AG09319 (cell line): ENCODE measurements around the gene LSAMP.

Experiments
- DNase-seq: peaks from one replicate; pipeline ENCODE4 v3.0.0-alpha.2; 2010; ENCODE audit warnings: low read depth; ENCODE audit errors: extremely low read depth
- TF ChIP-seq, protein P1 (sequence below): IDR thresholded peaks from 2 replicates; pipeline ENCODE4 v1.5.1; 2011; ENCODE audit warnings: low read depth, mild to moderate bottlenecking, inconsistent platforms, low read length, moderate library complexity

The LSAMP gene

DNA sequence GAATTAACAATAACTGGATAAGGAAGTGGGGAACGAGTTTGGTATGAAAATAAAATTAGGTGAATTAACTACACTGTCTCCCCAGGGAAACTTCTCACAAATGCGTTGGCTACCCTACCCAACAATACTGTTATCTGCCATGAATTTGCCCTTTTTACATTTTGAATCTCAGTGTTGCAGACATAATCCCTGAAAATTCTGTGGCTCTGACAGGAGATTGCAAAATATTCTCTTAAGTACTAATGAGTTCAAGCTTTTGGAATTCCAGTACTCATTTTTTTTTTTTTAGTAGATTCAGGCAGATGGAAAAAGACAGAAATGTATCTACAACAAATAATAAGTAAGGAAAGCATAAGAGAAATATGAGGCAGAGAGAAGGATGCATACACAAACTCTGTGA, 332.6 kb downstream of the LSAMP start:
- no peak for DNase-seq
- TF ChIP-seq, protein P1, sequence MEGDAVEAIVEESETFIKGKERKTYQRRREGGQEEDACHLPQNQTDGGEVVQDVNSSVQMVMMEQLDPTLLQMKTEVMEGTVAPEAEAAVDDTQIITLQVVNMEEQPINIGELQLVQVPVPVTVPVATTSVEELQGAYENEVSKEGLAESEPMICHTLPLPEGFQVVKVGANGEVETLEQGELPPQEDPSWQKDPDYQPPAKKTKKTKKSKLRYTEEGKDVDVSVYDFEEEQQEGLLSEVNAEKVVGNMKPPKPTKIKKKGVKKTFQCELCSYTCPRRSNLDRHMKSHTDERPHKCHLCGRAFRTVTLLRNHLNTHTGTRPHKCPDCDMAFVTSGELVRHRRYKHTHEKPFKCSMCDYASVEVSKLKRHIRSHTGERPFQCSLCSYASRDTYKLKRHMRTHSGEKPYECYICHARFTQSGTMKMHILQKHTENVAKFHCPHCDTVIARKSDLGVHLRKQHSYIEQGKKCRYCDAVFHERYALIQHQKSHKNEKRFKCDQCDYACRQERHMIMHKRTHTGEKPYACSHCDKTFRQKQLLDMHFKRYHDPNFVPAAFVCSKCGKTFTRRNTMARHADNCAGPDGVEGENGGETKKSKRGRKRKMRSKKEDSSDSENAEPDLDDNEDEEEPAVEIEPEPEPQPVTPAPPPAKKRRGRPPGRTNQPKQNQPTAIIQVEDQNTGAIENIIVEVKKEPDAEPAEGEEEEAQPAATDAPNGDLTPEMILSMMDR: no peak

DNA sequence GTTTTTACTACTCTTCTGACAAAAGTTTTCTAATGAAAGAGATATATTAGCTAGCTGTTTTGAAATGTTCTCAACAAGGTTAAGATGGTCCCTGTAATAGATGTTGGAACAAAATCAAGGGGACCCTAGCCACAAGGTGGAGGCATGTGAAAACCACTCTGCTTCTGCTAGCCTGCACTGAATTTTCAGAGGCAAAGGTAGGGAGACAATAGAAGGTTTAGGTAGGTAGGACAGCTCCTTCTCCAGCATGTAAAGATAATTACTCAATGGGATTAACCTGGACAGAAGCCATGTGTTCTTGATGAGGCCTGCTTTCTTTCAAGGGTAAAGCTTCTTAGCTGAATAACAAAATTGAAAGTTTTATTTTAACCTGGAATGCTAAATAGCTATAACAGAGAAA, 333.5 kb downstream of the LSAMP start:
- DNase-seq: no peak
- TF ChIP-seq, protein P1: no peak

GRCh38 chr3:116103868-116104530, 341.3 kb downstream of the LSAMP start:
- TF ChIP-seq, protein P1: no peak
- DNase-seq: no peak

DNA sequence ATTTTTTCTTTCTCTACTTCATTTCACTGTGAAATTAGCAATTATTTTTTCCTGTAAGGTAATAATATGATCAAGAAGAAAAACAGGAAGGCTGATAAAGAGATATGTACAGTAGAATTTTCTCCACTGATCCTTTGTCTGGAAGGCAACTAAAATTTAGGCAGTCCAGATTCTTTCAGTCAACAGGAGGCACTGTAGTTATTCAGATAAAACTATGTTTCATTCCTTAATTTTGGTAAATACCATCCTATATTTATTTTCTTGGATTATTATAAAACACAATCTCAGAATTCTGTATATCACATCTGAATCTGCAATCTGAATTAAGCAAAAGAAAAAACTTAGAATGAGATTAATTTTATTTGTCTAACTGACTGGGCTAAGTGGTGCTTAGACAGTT, 343.2 kb downstream of the LSAMP start:
- TF ChIP-seq, protein P1: no peak; the same call in 1 of the 2 replicates
- no peak for DNase-seq

- TF ChIP-seq, protein P1: no peak
- DNase-seq: no peak
Observed at GRCh38 chr3:116097226-116097625, 348.1 kb downstream of the LSAMP start.

GRCh38 chr3:116096631-116097030, 348.7 kb downstream of the LSAMP start:
- TF ChIP-seq, protein P1: no peak
- DNase-seq: no peak

GRCh38 chr3:116093374-116093773, 351.9 kb downstream of the LSAMP start:
- TF ChIP-seq, protein P1: no peak
- no peak for DNase-seq
